BLaER1 treated with 17β-estradiol and CSF1 and Interleukin-3, amounts not matched to agents 10 nM and 100 nM (cell line): Measurements from ENCODE around the gene UGT1A6.
"Not testable (repeated sequence)": the region's sequence is repeated elsewhere in the genome, so short reads cannot be mapped to it uniquely, and the experiment has no call there.

ENCODE experiments used
- H3K27ac ChIP-seq, 11 experiments: shearing (Covaris generic); formaldehyde crosslinking; 2 replicates each; pipeline ENCODE4 v1.8.1; 2022
- H3K27me3 ChIP-seq, 11 experiments: shearing (Covaris generic); formaldehyde crosslinking; 2 replicates each; pipeline ENCODE4 v1.8.1; 2022
- H3K36me3 ChIP-seq, 11 experiments: shearing (Covaris generic); formaldehyde crosslinking; 2 replicates each; pipeline ENCODE4 v1.8.1; 2022
- H3K4me1 ChIP-seq, 10 experiments: shearing (Covaris generic); formaldehyde crosslinking; 2 replicates each; pipeline ENCODE4 v1.8.1; 2022
- H3K4me2 ChIP-seq, 11 experiments: shearing (Covaris generic); formaldehyde crosslinking; 2 replicates each; pipeline ENCODE4 v1.8.1; 2022
- H3K4me3 ChIP-seq, 10 experiments: shearing (Covaris generic); formaldehyde crosslinking; 2 replicates each; pipeline ENCODE4 v1.8.1; 2022
- H3K9ac ChIP-seq, 11 experiments: shearing (Covaris generic); formaldehyde crosslinking; 2 replicates each; pipeline ENCODE4 v1.8.1; 2022
- H3K9me3 ChIP-seq, 11 experiments: shearing (Covaris generic); formaldehyde crosslinking; replicated peaks in 1 of 11; 2 replicates each; pipeline ENCODE4 v1.8.1; 2022
- H4K20me1 ChIP-seq, 11 experiments: shearing (Covaris generic); formaldehyde crosslinking; 2 replicates each; pipeline ENCODE4 v1.8.1; 2022
- Cebpa-rat ChIP-seq, 11 experiments: shearing (Covaris generic); IDR thresholded peaks; 2 replicates each; pipeline ENCODE4 v1.8.1; 2022

UGT1A6 gene

DNA sequence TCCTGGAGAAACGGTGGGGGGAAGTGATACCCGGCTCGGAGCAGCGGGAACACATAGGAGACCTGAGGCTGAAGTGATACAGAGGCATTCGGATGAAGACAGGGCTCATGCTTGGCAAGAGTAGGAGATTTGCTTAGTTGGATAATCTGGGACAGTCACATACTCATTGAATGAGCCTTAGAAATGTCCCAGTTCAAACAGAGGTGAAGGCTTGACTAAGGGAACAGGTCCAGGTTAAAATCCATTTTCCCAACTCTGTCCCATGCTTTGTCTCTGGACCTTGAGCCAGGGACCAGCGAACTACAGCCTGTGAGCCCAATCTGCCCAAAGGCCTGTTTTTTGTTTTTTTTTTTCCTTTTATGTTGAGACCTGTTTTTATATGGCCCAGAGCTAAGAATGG lies 1.3 kb downstream of the UGT1A6 start:
- no peaks in the 10 kb centered on the region for H3K27me3 ChIP-seq
- no peaks in the 10 kb centered on the region for H4K20me1 ChIP-seq
- TF ChIP-seq Cebpa-rat (IDR thresholded peaks at IDR 0.05) = no peak
- no peaks in the 10 kb centered on the region for H3K9me3 ChIP-seq
- H3K4me3 ChIP-seq = no peak overlapping the region
- H3K36me3 ChIP-seq = no peaks in the 10 kb centered on the region
- no peak overlapping the region for H3K4me2 ChIP-seq
- no peak overlapping the region for H3K27ac ChIP-seq
- peaks cover 0 to 5% (median 0%) of the 10 kb centered on the region in 10 experiments; a peak in 2 of 20 replicates for H3K4me1 ChIP-seq
- H3K9ac ChIP-seq = no peak overlapping the region

DNA sequence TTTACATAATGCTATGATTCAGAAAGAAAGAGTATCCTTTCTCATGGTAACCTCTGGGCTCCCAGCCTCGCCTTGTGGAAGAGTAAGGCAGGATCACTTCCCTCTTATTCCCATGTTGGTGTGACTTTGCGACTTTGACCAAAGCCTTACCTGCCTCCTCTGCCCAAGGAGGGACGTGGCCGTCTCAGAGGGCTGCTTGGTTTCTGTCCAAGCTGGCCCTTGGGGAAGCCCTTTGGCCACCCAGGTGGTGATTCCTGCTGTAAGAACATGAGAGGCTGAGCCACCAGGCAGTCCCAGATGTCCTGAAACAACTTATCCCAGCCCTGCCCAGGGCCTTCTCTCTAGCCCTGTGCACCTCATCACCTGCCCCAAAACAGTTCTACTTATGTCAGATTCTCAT lies 6.0 kb downstream of the UGT1A6 start:
- peaks cover 0 to 2% (median under 1%) of the 10 kb centered on the region in 11 experiments; a peak in 6 of 22 replicates for H3K9me3 ChIP-seq
- peaks cover 0 to 7% (median 0%) of the 10 kb centered on the region in 10 experiments; a peak in 3 of 20 replicates for H3K4me1 ChIP-seq
- no peaks in the 10 kb centered on the region for H3K27me3 ChIP-seq
- H3K27ac ChIP-seq = no peak overlapping the region; a peak in 1 of 22 replicates
- H3K9ac ChIP-seq = no peak overlapping the region
- H3K4me3 ChIP-seq = no peak overlapping the region
- H3K4me2 ChIP-seq = no peak overlapping the region
- H3K36me3 ChIP-seq = no peaks in the 10 kb centered on the region
- H4K20me1 ChIP-seq = no peaks in the 10 kb centered on the region
- no peak for TF ChIP-seq Cebpa-rat (IDR thresholded peaks at IDR 0.05)

DNA sequence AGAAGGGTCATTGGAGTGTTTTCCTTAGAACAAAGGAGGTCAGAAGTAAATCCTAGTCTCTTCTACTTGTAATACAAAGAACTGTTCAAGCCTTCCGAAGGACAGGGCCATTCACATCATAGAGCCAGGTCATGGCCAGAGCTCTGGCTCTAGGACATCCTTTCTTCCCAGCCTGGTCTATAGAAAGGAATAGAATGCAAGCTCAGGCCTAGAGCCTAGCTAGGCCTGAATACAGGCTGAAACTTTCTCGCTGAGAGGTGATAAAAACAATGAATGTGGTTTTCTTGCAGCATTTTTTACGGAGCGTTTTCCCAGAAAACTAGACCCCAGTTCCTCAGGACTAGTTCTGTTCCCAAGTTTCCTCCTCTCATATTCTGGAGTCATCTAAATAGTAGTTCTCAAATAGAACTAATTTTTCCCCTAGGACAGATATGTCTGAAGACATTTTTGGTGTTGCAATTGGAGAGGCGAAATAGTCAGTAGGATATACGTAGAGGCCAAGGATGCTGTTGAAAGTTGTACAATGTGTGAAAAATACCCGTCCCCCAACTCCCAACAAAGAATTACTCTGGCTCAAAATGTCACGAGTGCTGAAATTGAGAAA lies 6.8 kb downstream of the UGT1A6 start:
- H3K9me3 ChIP-seq = peaks cover 0 to 6% (median 4%) of the 10 kb centered on the region in 11 experiments; a peak in 7 of 22 replicates
- no peaks in the 10 kb centered on the region for H4K20me1 ChIP-seq
- no peak for TF ChIP-seq Cebpa-rat (IDR thresholded peaks at IDR 0.05)
- no peaks in the 10 kb centered on the region for H3K27me3 ChIP-seq
- peak overlapping the region in 2 of 11 experiments; percentile 24 to 37; a peak in 2 of 22 replicates for H3K4me2 ChIP-seq
- no peak overlapping the region; a peak in 1 of 22 replicates for H3K9ac ChIP-seq
- H3K4me3 ChIP-seq = no peak overlapping the region
- peak overlapping the region in 7 of 11 experiments; percentile 8 to 57 (median 47); a peak in 7 of 22 replicates for H3K27ac ChIP-seq
- H3K36me3 ChIP-seq = no peaks in the 10 kb centered on the region
- H3K4me1 ChIP-seq = peaks cover 0 to 7% (median 0%) of the 10 kb centered on the region in 10 experiments; a peak in 3 of 20 replicates

DNA sequence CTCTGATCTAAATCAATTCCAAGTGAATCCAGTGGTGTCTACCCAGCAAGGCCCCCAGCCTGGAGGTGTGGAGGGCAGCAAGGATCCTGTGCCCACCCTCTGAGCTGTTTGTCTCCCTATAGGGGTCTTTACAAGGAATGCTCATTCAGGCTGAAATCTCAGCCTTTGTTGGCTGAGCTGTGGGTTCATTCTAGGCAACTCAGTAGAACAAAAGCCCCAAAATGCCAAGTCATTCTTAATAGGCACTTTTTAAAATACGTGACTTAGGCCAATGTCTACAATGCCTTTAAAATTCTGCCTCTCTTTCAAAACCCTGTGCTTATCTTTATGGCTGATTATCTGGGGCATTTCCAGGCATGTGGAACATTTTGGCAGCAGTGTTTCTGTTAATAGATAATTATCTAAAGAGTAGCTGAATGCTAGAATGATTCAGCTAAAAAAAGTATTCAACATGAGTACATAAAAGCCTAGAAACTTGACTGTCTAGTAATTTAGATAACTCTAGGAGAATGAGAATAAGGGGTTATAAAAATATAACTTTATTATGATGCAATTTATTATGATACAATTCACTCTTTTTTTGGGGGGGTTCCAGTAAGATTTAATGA lies 7.4 kb downstream of the UGT1A6 start:
- Histone ChIP-seq H3K4me2 (peak overlapping the region in 2 of 11 experiments; percentile 24 to 37; a peak in 2 of 22 replicates), H3K27ac (peak overlapping the region in 7 of 11 experiments; percentile 8 to 57 (median 47); a peak in 7 of 22 replicates)

DNA sequence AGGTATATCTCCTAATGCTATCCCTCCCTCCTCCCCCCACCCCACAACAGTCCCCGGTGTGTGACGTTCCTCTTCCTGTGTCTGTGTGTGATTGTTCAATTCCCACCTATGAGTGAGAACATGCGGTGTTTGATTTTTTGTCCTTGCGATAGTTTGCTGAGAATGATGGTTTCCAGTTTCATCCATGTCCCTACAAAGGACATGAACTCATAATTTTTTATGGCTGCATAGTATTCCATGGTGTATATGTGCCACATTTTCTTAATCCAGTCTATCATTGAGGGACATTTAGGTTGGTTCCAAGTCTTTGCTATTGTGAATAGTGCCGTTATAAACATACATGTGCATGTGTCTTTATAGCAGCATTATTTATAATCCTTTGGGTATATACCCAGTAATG lies 8.2 kb downstream of the UGT1A6 start:
- not testable (repeated sequence) for H4K20me1 ChIP-seq, H3K9me3 ChIP-seq, H3K36me3 ChIP-seq, H3K4me2 ChIP-seq, H3K27ac ChIP-seq, H3K4me3 ChIP-seq, H3K27me3 ChIP-seq, H3K9ac ChIP-seq, H3K4me1 ChIP-seq

More for the DNA sequence above, 7.4 kb downstream of the UGT1A6 start:
- Histone ChIP-seq H4K20me1 (no peaks in the 10 kb centered on the region), H3K27me3 (no peaks in the 10 kb centered on the region), H3K4me3 (no peak overlapping the region), H3K9ac (no peak overlapping the region; a peak in 2 of 22 replicates), H3K4me1 (peaks cover 0 to 7% (median 0%) of the 10 kb centered on the region in 10 experiments; a peak in 3 of 20 replicates), H3K9me3 (peaks cover 0 to 6% (median 4%) of the 10 kb centered on the region in 11 experiments; a peak in 7 of 22 replicates), H3K36me3 (no peaks in the 10 kb centered on the region)
- TF ChIP-seq Cebpa-rat (IDR thresholded peaks at IDR 0.05) = no peak

DNA sequence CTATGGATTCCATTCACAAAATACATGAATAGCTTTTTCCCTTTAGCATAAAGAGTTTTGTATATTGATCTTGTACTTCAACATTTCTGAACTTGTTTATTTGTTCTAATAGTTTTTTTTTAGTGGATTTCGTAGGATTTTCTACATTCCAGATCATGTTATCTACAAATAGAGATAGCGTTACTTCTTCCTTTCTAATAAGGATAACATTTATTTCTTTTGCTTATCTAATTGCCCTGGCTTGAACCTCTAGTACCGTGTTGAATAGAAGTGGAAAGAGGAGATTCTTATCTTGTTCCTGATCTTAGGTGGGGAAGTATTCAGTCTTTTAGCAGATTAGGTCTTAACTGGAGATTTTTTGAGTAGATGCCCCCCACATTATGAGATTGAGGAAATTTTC lies 9.5 kb downstream of the UGT1A6 start:
- no peak for TF ChIP-seq Cebpa-rat (IDR thresholded peaks at IDR 0.05)
- Histone ChIP-seq H3K9ac (no peak overlapping the region), H3K9me3 (peaks cover 0 to 6% (median 4%) of the 10 kb centered on the region in 11 experiments; a peak in 7 of 22 replicates), H3K27ac (no peak overlapping the region), H4K20me1 (no peaks in the 10 kb centered on the region), H3K4me2 (no peak overlapping the region), H3K4me1 (peaks cover 0 to 7% (median 0%) of the 10 kb centered on the region in 10 experiments; a peak in 3 of 20 replicates), H3K27me3 (no peaks in the 10 kb centered on the region), H3K4me3 (no peak overlapping the region), H3K36me3 (no peaks in the 10 kb centered on the region)

DNA sequence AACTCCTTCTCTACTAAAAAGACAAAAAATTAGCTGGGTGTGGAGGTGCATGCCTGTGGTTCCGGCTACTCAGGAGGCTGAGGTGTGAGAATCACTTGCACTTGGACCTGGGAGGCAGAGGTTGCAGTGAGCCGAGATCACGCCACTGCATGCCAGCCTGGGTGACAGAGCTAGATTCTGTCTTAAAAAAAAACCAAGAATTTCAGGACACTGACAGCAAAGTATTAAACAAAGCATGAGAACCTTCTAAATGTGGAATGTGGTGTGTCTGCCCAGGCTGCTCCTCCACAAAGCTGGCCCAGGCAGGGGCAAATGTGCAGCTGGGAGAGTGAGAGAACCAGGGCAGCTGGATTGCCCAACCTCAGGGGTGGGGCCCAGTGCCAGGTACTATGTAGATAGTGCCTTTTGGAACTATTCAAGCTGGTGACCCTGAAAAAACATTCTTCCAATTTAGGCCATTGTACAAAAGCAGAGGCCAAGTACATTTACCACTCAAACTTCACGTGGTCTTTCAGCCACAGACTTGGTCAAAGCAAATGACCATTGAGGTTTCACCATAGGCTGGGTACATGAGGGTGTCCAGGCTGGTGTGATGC lies 13.3 kb downstream of the UGT1A6 start:
- Histone ChIP-seq H3K9me3 (peaks cover 0 to 6% (median 4%) of the 10 kb centered on the region in 11 experiments; a peak in 7 of 22 replicates), H3K27ac (no peak overlapping the region)

DNA sequence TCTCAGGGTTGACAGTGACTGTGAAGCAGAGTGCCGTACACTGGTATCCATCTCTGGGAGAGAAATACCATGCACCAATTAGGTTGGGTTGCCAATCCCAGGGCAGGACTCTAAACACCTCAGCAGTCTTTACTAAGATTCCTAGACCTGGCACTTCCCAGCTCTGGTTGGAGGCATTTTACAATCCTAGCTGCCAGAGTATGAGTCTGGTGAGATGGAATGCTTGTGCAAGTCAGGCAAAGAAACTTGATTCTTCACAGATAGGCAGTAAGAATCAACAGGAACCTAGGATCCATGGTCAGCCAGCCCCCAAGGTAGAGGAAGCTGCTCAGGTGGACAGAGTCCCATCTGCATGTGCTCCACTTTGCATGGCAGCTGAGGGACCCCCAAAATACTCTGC lies 14.0 kb downstream of the UGT1A6 start:
- Histone ChIP-seq H3K9me3 (peaks cover 0 to 6% (median 4%) of the 10 kb centered on the region in 11 experiments; a peak in 7 of 22 replicates), H3K9ac (no peak overlapping the region), H3K4me2 (no peak overlapping the region)

More for the DNA sequence above, 13.3 kb downstream of the UGT1A6 start:
- no peak overlapping the region for H3K4me2 ChIP-seq
- H3K36me3 ChIP-seq = no peaks in the 10 kb centered on the region
- no peak for TF ChIP-seq Cebpa-rat (IDR thresholded peaks at IDR 0.05)
- no peak overlapping the region for H3K4me3 ChIP-seq
- no peak overlapping the region for H3K9ac ChIP-seq
- H3K4me1 ChIP-seq = no peaks in the 10 kb centered on the region
- H4K20me1 ChIP-seq = no peaks in the 10 kb centered on the region
- no peaks in the 10 kb centered on the region for H3K27me3 ChIP-seq

DNA sequence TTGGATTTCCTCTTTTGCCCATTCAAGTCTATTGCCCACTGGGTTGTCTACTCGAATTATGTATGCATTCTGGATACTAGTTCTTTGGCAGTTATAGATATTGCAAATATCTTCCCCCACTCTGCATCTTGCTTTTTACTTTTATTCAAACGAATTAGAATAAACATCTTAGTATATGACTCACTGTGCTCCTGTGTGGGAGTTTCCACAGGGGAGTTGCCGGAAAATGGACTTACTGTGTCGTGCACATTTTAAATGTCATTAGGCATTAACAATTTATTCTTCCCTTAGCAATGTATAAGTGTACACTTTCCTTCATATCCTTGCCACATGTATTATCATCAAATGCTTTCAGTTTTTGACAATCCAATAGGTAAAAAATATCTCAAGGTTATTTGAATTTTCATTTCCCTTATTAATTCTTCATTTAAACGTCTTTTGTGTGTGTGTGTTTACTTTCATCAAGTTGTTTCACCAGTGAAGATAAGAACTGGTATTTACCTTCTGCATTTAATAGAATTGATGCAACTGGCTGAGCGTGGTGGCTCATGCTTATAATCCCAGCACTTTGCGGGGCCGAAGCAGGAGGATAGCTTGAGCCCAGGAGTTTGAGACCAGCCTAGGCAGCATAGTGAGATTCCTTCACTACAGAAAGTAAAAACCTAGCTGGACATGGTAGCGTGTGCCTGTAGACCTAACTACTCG lies 15.4 kb downstream of the UGT1A6 start:
- no peak overlapping the region for H3K27ac ChIP-seq

More for the DNA sequence above, 14.0 kb downstream of the UGT1A6 start:
- H4K20me1 ChIP-seq = no peaks in the 10 kb centered on the region
- H3K27me3 ChIP-seq = no peaks in the 10 kb centered on the region
- no peaks in the 10 kb centered on the region for H3K4me1 ChIP-seq
- H3K36me3 ChIP-seq = no peaks in the 10 kb centered on the region
- H3K27ac ChIP-seq = no peak overlapping the region
- TF ChIP-seq Cebpa-rat (IDR thresholded peaks at IDR 0.05) = no peak
- H3K4me3 ChIP-seq = no peak overlapping the region

More for the DNA sequence above, 15.4 kb downstream of the UGT1A6 start:
- TF ChIP-seq Cebpa-rat (IDR thresholded peaks at IDR 0.05) = no peak
- H3K9me3 ChIP-seq = peaks cover 0 to 6% (median 4%) of the 10 kb centered on the region in 11 experiments; a peak in 7 of 22 replicates
- H3K4me3 ChIP-seq = no peak overlapping the region
- H3K4me1 ChIP-seq = no peaks in the 10 kb centered on the region
- no peaks in the 10 kb centered on the region for H3K27me3 ChIP-seq
- H3K36me3 ChIP-seq = no peaks in the 10 kb centered on the region
- H4K20me1 ChIP-seq = no peaks in the 10 kb centered on the region
- no peak overlapping the region for H3K9ac ChIP-seq
- H3K4me2 ChIP-seq = no peak overlapping the region
